Activated naive CD8-positive, alpha-beta T cell treated with anti-CD3 and anti-CD28 coated beads, Interleukin-2, amount 50 U/mL, for 16 hours (primary cell): ENCODE measurements around the gene NR1I3.

Experiments used
- DNase-seq: peaks from one replicate; pipeline ENCODE4 v3.0.0-alpha.2; 2020; ENCODE audit warnings: low read depth, low spot score

The NR1I3 gene

DNA sequence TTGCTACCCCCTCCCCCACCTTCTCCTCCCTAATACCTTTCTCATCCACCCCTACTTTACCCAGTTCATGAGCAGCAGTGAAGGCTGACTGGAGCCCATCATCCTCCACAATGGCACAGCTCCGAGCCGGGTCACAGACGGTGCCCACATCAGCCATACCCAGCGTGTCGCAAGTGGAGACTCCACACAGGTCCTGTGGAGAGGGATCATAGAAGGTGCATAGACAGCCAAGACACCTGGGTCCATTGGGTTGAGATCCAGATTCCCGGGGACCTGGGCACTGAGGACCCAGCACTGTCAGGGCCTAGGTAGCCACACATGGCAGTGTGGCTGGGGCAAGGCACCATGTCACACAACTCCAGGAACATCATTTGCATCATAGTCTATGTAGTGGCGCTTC, 41.9 kb downstream of the NR1I3 start:
- no peak for DNase-seq

DNA sequence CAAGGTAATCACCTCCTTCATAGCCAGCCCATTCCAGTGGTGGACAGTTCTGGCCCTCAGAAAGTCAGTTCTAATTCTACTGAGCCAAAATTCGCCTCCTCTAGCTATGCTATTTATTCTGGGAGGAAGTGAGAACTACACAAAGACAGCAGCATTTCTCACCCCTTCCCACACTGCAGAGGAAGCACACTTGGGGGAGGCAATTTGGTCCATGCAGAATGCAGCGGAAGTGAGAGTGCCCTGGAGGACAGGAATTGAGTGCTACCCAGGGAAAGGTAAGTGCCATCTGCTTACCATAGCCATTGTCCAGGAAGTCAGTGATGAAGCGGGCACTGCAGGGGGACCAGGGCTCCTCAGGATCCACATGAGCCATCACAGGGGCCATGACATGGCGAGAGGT, 42.8 kb downstream of the NR1I3 start:
- DNase-seq = no peak

DNA sequence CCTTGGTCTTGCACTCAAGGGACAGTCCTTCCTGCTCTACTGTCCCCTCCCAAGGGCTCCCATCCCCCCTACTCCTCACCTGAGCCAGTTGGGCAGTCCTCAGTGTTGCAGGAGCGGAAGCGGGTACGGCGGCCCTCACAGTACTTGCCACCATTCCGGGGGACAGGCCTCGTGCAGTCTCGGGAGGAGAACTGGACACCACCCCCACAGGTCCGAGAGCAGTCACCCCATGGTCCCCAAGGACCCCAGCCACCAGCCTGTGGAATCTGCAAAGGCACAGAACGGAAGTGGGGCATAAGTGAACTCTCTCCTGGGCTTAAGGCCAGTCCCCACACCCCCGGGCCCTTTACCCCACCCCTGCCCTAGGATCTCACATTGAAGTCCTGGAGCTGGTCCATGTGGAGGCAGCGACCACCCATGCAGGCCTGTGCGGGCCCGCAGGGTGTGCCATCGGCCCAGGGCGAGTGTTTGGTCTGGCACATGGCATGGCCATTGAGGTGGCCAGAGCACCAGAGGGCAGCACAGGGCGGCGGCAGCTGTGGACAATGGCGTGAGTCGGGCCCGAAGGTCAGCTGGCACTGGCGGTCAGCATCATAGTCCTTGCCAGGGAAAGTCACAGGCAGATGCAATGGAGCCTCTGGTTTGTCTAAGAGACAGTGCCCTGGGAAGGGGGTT, 44.3 kb downstream of the NR1I3 start:
- no peak for DNase-seq

DNA sequence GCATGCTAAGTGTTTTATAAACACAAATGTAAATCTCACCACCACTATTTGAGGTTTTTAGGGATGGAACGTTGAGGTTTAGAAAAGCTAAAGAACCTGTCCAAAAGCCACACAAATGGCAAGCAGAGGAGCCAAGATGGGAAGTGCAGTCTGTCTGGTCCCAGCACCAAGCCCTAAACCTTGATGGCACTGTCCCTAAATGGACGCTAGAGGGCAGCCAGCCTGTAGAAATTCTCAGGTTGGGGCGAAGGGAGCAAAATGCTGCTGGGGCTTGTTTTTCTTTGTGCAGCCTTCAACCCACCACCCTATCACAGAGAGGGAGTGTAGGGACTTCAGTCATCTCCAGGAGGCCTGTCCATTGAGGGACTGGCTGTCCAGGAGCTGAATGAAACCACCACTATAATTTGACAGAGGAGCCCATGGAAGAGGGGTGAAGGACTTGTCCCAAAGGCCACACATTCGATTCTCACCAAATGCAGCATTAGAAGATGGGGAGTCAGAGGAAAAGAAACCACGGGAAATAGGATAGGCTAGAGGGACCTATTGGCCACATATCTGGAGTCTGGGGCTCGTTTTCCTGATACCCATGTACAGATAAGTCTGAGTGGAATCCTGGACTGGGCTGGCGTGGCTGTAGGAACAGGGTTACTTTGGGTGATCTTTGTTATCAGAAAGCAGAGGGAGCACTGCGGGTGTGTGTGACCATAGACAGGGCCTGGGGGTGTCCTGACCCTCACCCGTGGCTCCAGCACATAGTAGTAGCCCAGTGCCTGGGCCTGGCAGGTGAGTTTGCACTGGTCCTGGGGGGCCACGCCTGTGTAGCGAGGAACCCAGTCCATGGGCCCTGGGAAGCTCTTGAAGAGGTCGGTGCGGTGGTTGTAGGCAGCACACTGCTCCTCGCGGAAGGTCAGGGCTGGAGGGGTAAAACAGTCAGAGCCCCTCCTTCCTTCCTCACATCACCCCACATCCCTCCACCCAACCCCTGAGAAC, 45.2 kb downstream of the NR1I3 start:
- DNase-seq = no peak

DNA sequence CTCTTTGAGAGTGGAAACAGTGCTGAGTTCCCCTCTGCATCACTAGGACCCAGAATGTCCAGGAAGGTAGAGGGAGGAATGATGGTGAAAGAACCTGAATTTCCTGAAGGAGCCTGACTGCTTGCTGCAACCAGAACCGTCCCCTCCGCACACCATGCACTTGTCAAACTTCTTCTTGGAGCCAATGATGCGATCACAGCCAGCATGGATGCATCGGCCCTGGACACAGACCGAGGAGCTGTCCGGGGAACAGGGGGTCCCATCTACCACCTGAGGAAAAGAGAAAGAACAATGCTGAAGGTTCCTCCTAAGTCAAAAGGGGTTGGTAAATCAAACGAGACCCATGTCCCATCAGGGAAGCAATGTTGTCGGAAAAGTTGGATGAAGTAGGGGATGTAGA, 46.0 kb downstream of the NR1I3 start:
- DNase-seq = no peak

DNA sequence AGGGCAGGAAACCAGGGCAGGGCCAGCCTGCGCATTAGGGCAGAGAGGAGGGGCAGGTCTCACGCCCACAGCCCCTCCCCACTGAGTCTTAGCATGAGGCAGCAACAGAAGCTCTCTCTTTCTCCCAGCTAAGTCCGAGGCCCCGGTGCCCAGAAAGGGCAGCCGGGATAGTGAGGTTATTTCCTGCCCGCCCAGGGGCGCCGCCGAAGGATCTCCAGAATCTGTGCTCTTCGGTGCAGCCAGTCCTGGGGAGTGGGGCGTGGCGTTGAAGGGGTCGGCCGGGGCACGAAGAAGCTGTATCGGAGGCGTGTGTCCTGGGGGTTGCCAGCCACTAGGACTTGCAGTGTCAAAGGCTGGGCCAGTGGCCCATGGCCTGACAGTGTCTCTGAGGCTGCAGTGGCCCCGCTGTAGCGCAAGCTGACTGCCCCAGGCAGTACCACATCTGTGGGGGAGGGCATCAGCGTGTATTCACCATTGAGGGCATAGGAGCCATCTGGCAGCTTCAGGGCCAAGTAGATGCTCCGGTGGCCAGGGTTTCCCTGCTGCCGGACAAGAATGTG, 47.0 kb downstream of the NR1I3 start:
- no peak for DNase-seq

DNA sequence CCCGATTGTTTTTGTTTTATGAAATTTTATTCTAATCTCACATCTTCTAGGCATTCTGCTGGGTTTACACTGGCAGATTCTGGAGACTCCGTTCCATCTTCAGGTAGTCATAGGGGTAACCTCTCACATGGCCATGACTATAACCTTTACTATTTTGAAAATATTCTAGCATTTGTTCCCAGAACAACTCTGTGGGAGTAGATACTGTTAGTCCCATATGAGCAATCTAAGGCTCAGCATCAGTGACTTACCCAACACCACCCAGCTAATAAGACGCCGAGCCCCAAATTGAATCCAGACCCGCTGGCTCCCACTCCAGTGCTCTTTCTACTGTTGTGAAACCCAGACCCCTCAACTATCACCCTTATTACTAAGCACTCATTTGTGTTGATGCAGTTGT, 49.0 kb downstream of the NR1I3 start:
- no peak for DNase-seq

DNA sequence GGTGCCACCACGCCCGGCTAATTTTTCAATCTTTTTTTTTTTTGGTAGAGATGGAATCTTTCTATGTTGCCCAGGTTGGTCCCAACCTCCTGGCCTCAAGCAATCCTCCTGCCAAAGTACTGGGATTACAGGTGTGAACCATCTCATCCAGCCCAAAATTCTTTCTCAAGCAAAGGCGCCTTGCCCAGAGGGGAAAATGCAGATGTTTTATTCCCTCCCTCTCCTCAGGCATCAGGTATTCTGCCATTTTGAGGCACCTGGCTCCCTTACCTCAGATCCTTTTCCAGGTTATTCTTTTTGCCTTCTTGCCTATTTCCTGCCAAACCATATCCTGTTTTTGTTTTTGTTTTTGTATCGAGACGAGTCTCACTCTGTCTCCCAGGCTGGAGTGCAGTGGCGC, 49.6 kb downstream of the NR1I3 start:
- DNase-seq = no peak

DNA sequence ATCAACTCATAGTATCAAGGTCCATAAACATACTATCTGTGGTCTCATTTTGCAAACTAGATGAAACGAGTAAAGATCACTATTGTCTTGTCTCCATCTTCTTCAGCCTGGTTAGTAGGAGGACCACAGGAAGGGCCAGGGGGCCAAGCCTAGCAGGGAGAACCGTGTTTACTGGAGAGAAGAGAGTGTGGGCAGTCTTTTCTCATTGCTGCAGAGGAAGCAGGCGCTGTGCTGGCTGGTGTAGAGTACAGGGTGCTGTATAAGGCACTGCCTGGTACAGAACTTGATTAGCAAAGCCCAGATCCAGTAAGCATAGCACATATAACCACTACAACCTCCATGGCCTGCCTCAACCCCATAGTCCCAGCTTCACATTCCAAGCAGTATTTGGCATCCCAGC, 50.7 kb downstream of the NR1I3 start:
- DNase-seq = no peak

DNA sequence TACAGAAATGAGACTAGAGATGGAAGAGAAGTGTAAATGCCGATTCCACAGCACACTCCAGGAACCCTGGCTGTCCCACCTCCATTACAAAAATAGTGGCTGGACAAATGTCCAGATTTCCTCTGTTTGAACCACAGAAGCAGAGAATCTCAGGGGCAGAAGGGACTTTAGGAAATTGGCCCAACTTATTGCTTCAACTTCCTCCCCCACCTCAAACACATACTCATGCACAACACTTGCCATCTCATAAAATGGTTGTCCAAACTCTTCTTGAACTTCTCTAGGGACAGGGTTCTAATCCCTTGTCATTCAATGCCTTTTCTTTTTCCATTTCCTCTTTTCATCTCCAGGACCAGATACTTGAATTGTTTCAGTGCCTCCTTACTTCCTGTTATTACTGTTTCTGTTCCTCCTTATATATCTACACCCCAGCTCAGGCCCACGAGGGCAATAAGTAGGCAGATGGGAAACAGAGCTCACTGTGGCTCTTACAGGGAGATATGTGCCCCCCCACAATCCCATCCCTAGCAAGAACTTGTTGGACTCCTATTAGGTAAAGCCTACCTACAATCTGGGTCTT, 52.2 kb downstream of the NR1I3 start:
- no peak for DNase-seq

DNA sequence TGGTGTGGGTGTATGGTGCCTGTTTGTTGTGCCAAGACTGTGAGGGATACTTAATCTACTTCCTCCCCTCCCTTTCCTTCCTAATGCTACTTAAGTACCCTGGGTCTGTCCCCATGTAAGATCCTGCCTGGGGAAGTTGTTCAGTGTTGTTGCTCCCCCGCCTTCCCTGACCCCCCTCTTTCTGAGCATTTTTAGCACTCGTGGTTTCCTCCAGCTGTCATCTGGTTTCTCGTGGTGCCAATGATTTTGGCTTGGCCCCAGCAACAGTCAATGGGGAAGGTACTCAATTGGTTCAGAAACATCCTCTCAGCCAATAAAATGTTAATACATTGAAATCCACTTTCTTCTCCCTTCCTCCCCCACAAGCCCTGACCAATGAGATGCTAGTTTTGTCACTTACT, 52.7 kb downstream of the NR1I3 start:
- no peak for DNase-seq

DNA sequence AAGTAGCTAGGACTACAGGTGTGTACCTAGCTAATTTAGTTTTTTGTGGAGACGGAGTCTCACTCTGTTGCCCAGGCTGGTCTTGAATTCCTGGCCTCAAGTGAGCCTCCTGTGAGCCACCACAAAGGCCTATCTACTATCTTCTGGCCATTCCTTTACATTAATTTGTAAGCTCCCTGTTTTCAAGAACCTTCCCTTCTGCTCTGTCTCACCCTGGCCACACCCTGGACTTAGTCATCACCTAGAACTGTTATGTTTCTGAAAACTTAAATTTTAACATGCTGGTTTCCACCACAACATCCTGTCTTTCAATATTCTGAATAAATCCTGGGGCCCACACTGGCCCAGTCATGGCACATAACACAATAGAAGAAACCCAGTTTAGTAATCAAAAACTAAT, 55.8 kb downstream of the NR1I3 start:
- no peak for DNase-seq

DNA sequence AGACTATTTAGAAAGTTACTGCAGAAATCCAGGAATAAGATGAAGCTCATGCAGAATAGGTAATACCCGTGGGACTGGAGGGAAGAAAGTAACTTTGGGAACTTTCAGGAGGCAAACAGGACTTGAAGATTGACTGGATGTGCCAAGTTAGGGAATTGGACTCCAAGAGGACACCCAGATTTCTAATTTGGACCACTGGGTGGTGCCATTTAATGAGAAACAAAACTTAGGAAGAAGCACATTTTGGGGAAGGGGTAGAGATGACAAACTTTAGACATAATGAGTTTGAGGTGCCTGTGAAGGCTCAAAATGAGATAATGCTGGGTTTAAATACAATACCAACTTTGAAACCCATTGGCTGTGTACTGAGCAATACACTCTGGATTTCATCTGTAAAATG, 57.4 kb downstream of the NR1I3 start:
- no peak for DNase-seq

DNA sequence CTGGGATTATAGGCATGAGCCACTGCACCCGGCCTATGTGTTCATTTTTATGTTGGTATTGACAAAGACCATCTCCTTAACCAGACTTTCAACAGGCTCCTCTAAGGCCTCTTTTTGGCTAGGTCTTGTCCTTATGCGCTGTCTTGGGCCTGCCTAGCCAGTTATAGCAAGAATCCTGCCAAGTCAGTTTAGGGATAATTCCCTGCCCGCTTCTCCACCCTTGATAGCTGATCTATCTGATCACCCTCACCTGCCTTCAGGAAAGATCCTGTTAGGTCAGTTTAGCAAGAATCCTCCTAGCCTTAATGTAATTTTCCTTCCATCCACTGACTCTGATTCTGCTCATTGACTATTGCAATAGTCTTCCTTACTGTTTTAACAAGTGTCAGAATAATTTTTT, 58.3 kb downstream of the NR1I3 start:
- DNase-seq = no peak
